NCI-H1694 treated with DMSO at 0.1 percent for 48 hours (cell line): ENCODE measurements around the gene RFNG.

Experiments
- DNase-seq: peaks from one replicate; lab custom pipeline; 2025; lab: John Stamatoyannopoulos, UW

The RFNG gene

GRCh38 chr17:82051776-82052637 lies at the start of gene RFNG, which contains the start of gene GPS1:
Gene RFNG (minus strand): TSS chr17:82051811. CDS start chr17:82051766, 45 bp downstream.
Gene GPS1 (plus strand): TSS chr17:82051898. CDS start chr17:82051932, 34 bp downstream.
- DNase-seq = peak; percentile 24

GRCh38 chr17:82101301-82101715 lies 49.7 kb upstream of the RFNG start:
- DNase-seq = no peak

GRCh38 chr17:82100502-82101298 lies 49.1 kb upstream of the RFNG start:
- no peak for DNase-seq

GRCh38 chr17:82098939-82099763 lies 47.5 kb upstream of the RFNG start:
- no peak for DNase-seq

GRCh38 chr17:82098169-82098938 lies 46.7 kb upstream of the RFNG start, which contains the start of gene FASN:
Gene FASN (minus strand): TSS chr17:82098236. CDS start chr17:82096445, 1,791 bp downstream.
- DNase-seq = peak; percentile 94

- DNase-seq = no peak
These were observed 46.2 kb upstream of the RFNG start for GRCh38 chr17:82097919-82098168.

GRCh38 chr17:82097184-82097918 lies 45.7 kb upstream of the RFNG start:
- no peak for DNase-seq

- no peak for DNase-seq
These were observed 45.1 kb upstream of the RFNG start for GRCh38 chr17:82096709-82097183.

GRCh38 chr17:82095777-82096708 lies 44.4 kb upstream of the RFNG start:
- DNase-seq = peak; percentile 51

GRCh38 chr17:82094931-82095776 lies 43.5 kb upstream of the RFNG start:
- DNase-seq = no peak

- no peak for DNase-seq
These were observed 41.6 kb upstream of the RFNG start for GRCh38 chr17:82092995-82093751.

- no peak for DNase-seq
These were observed 41.0 kb upstream of the RFNG start for GRCh38 chr17:82092628-82092994.

- no peak for DNase-seq
These were observed 40.5 kb upstream of the RFNG start for GRCh38 chr17:82092094-82092586.

GRCh38 chr17:82091264-82092066 lies 39.9 kb upstream of the RFNG start:
- no peak for DNase-seq

- no peak for DNase-seq
These were observed 39.1 kb upstream of the RFNG start for GRCh38 chr17:82090549-82091263.
